Measurements from ENCODE around the gene PTPRN2.

GRCh38 chr7:157910446-157910845, 677.2 kb downstream of the PTPRN2 start:
- TF ChIP-seq CTCF (IDR thresholded peaks at IDR 0.05) = no peak
- TF ChIP-seq REST (IDR thresholded peaks at IDR 0.05; ENCODE audit: insufficient read depth in 1 of 2, low read depth in 2 of 2, low read length in 1 of 2) = no peak
- no peak for TF ChIP-seq SIN3A (IDR thresholded peaks at IDR 0.05; ENCODE audit: borderline replicate concordance, insufficient read depth, low read depth, low read length)
- TF ChIP-seq POLR2AphosphoS5 (IDR thresholded peaks at IDR 0.05; ENCODE audit: low read depth, low read length) = no peak
